Type B pancreatic cell (in vitro differentiated cells): ENCODE results near the gene SLC45A2. TPM values are rescaled to one million over a fixed set of nuclear protein-coding genes. Genes with fewer than 3 reads are reported as not detected.

ENCODE experiments used
- DNase-seq: peaks from one replicate; pipeline ENCODE4 v3.0.0; 2021; ENCODE audit warnings: mixed read lengths; ENCODE audit not compliant: unreplicated experiment; ENCODE audit errors: extremely low spot score
- H3K27ac Mint-ChIP-seq: 2 replicates; pipeline ENCODE4 v1.8.0; 2021; ENCODE audit warnings: mild to moderate bottlenecking, mixed read lengths
- H3K27me3 Mint-ChIP-seq: 2 replicates; pipeline ENCODE4 v1.8.0; 2021; ENCODE audit warnings: mixed read lengths
- H3K36me3 Mint-ChIP-seq: 2 replicates; pipeline ENCODE4 v1.8.0; 2021; ENCODE audit warnings: mixed read lengths
- H3K4me1 Mint-ChIP-seq: one replicate; pipeline ENCODE4 v1.8.0; 2021; ENCODE audit warnings: mixed read lengths; ENCODE audit not compliant: unreplicated experiment
- H3K4me3 Mint-ChIP-seq: 2 replicates; pipeline ENCODE4 v1.8.0; 2021; ENCODE audit warnings: mild to moderate bottlenecking, mixed read lengths
- H3K9me3 Mint-ChIP-seq: 2 replicates; pipeline ENCODE4 v1.8.0; 2021; ENCODE audit warnings: mixed read lengths
- CTCF ChIP-seq: fragments of 200-600 bp; sonication (generic); conservative IDR thresholded peaks from 2 replicates; pipeline ENCODE4 v1.5.0; 2021; ENCODE audit warnings: antibody characterized with exemption, mild to moderate bottlenecking
- total RNA-seq: library from RNA; stranded (reverse); gene quantifications from 2 replicates; pipeline ENCODE4 v1.2.1, GENCODE V29; 2021; ENCODE audit warnings: low replicate concordance

Gene SLC45A2
- total RNA-seq, 1 donor from 2014 or later, result 2.1 TPM

- TF ChIP-seq CTCF, result no peak
- Mint-ChIP-seq H3K36me3 (no peaks in the 10 kb centered on the region), H3K4me3 (no peak overlapping the region), H3K27ac (no peak overlapping the region), H3K27me3 (peaks cover 21% of the 10 kb centered on the region), H3K4me1 (no peaks in the 10 kb centered on the region), H3K9me3 (no peaks in the 10 kb centered on the region)
- DNase-seq, result no peak
Measured at GRCh38 chr5:33944543-33945132, 39.9 kb downstream of the SLC45A2 start.

GRCh38 chr5:33941090-33941489 is 43.4 kb downstream of the SLC45A2 start:
- H3K4me3 Mint-ChIP-seq, result no peak overlapping the region
- no peak overlapping the region for H3K27ac Mint-ChIP-seq
- peaks cover 32% of the 10 kb centered on the region for H3K27me3 Mint-ChIP-seq
- no peak for DNase-seq
- peaks cover under 1% of the 10 kb centered on the region for H3K4me1 Mint-ChIP-seq
- no peaks in the 10 kb centered on the region for H3K36me3 Mint-ChIP-seq
- H3K9me3 Mint-ChIP-seq, result no peaks in the 10 kb centered on the region
- no peak for TF ChIP-seq CTCF

- peaks cover 5% of the 10 kb centered on the region for H3K4me1 Mint-ChIP-seq
- no peaks in the 10 kb centered on the region for H3K36me3 Mint-ChIP-seq
- no peaks in the 10 kb centered on the region for H3K9me3 Mint-ChIP-seq
- no peak for TF ChIP-seq CTCF
- H3K4me3 Mint-ChIP-seq, result no peak overlapping the region
- peaks cover 40% of the 10 kb centered on the region for H3K27me3 Mint-ChIP-seq
- no peak overlapping the region for H3K27ac Mint-ChIP-seq
- DNase-seq, result no peak
Measured at GRCh38 chr5:33939556-33940262, 44.8 kb downstream of the SLC45A2 start.

GRCh38 chr5:33938881-33939280 is 45.6 kb downstream of the SLC45A2 start:
- Mint-ChIP-seq H3K27me3 (peaks cover 43% of the 10 kb centered on the region), H3K4me3 (no peak overlapping the region), H3K36me3 (no peaks in the 10 kb centered on the region), H3K9me3 (no peaks in the 10 kb centered on the region), H3K27ac (no peak overlapping the region), H3K4me1 (peaks cover 5% of the 10 kb centered on the region)
- no peak for TF ChIP-seq CTCF
- DNase-seq, result no peak

GRCh38 chr5:33938507-33938796 is 46.0 kb downstream of the SLC45A2 start:
- H3K4me1 Mint-ChIP-seq, result peaks cover 5% of the 10 kb centered on the region
- DNase-seq, result no peak
- no peak overlapping the region for H3K27ac Mint-ChIP-seq
- no peaks in the 10 kb centered on the region for H3K9me3 Mint-ChIP-seq
- H3K27me3 Mint-ChIP-seq, result peaks cover 43% of the 10 kb centered on the region
- no peaks in the 10 kb centered on the region for H3K36me3 Mint-ChIP-seq
- no peak overlapping the region for H3K4me3 Mint-ChIP-seq
- TF ChIP-seq CTCF, result no peak
